Lung (tissue), 12 donors: Measurements from ENCODE around the gene GPR146. TPM values are rescaled to one million over a fixed set of nuclear protein-coding genes. Genes with fewer than 3 reads are reported as not detected.

Source experiments
- ATAC-seq: fragments of 200-7000 bp; cut with Tn5 transposase; one replicate; pipeline ENCODE4 v1.9.1; 2020; ENCODE audit warnings: moderate number of reproducible peaks; ENCODE audit not compliant: insufficient read depth, low FRiP score
- DNase-seq, 3 donors: peaks; one replicate each; pipeline ENCODE4 v3.0.0-alpha.2; 2013 to 2017
- H3K27ac ChIP-seq, 2 donors: one replicate each; pipeline ENCODE4 v1.5.1; 2013; ENCODE audit warnings: mild to moderate bottlenecking in 2 of 2, moderate library complexity in 2 of 2, control low read depth in 1 of 2, inconsistent platforms in 1 of 2, low read depth in 1 of 2, low read length in 1 of 2
- H3K27me3 ChIP-seq, 3 donors: one replicate each; pipeline ENCODE4 v1.5.1; 2013; ENCODE audit warnings: low read length in 2 of 3; ENCODE audit not compliant: control insufficient read depth in 3 of 3, insufficient read depth in 3 of 3
- H3K36me3 ChIP-seq, 4 donors: one replicate each; pipeline ENCODE4 v1.5.1; 2013; ENCODE audit warnings: low read length in 4 of 4, mild to moderate bottlenecking in 1 of 4, moderate library complexity in 1 of 4; ENCODE audit not compliant: control insufficient read depth in 4 of 4, insufficient read depth in 4 of 4
- H3K4me1 ChIP-seq, 5 donors: one replicate each; pipeline ENCODE4 v1.5.1; 2013; ENCODE audit warnings: low read length in 5 of 5, mild to moderate bottlenecking in 2 of 5, moderate library complexity in 1 of 5; ENCODE audit not compliant: control insufficient read depth in 5 of 5, insufficient read depth in 5 of 5
- H3K4me3 ChIP-seq: one replicate; pipeline ENCODE4 v1.5.1; 2013; ENCODE audit warnings: mild to moderate bottlenecking, control low read depth, moderate library complexity
- H3K9ac ChIP-seq, 2 donors: one replicate each; pipeline ENCODE4 v1.5.1; 2013; ENCODE audit warnings: low read length in 2 of 2, control low read depth in 1 of 2; ENCODE audit not compliant: insufficient read depth in 1 of 2
- H3K9me3 ChIP-seq, 4 donors: one replicate each; pipeline ENCODE4 v1.5.1; 2013; ENCODE audit warnings: low read length in 3 of 4, mild to moderate bottlenecking in 1 of 4, moderate library complexity in 1 of 4; ENCODE audit not compliant: control insufficient read depth in 4 of 4, insufficient read depth in 3 of 4
- CTCF ChIP-seq: IDR thresholded peaks from 2 replicates; pipeline ENCODE4 v1.5.1; 2012; ENCODE audit warnings: mild to moderate bottlenecking; ENCODE audit errors: control extremely low read depth, extremely low read depth
- WGBS, 2 donors: extraction: QIAGEN DNeasy Blood & Tissue Kit; methylation state at CpG; one replicate each; pipeline ENCODE4 v1.1.7; 2013; 5-methylcytosine and 5-hydroxymethylcytosine counted together
- polyA plus RNA-seq, 2 donors: library from polyadenylated mRNA; stranded (reverse); fragments of 200-250 nt; gene quantifications; one replicate each; pipeline ENCODE4 v1.2.1, GENCODE V29; 2013
- total RNA-seq, 2 donors: library from RNA; depleted of rRNA in 1 of 2; stranded (reverse); fragments of >200 nt in 1 of 2; gene quantifications; one replicate each; pipeline ENCODE4 v1.2.1, GENCODE V29; 2014 to 2021
- donor health status: control.
- donor health status: control.
- donor health status: Bipolar disorder and iron deficiency.
- donor health status: healthy.
- donor health status: DM: yes; HTN: yes; CAD: no.

The GPR146 gene
- total and polyA plus RNA-seq, 4 donors: 13.7 to 27.1 (median 14.0) TPM

GRCh38 chr7:1028044-1028770 is 16.1 kb upstream of the GPR146 start:
- H3K4me3 ChIP-seq: peak overlapping the region; percentile 72
- TF ChIP-seq CTCF: no peak
- peak; percentile 92 to 96 (median 92) for DNase-seq
- H3K9me3 ChIP-seq: no peaks in the 10 kb centered on the region
- H3K4me1 ChIP-seq: peaks cover 0 to 17% (median 6%) of the 10 kb centered on the region in 5 donors
- peak; percentile 93 for ATAC-seq
- H3K27me3 ChIP-seq: no peaks in the 10 kb centered on the region
- peak overlapping the region; percentile 85 to 87 for H3K27ac ChIP-seq
- H3K9ac ChIP-seq: peak overlapping the region; percentile 64 to 65
- H3K36me3 ChIP-seq: peaks cover 0 to 17% (median 7%) of the 10 kb centered on the region in 4 donors
- 0% methylated on average over 46 to 77 of the region's 77 CpGs for WGBS, 2 donors

- H3K4me3 ChIP-seq: no peak overlapping the region
- peaks cover 0 to 17% (median 6%) of the 10 kb centered on the region in 5 donors for H3K4me1 ChIP-seq
- 63 to 68% methylated on average over 18 of the region's 18 CpGs for WGBS, 2 donors
- peak; percentile 84 for ATAC-seq
- H3K9ac ChIP-seq: peak overlapping the region; percentile 64 to 65
- peak overlapping the region; percentile 85 to 87 for H3K27ac ChIP-seq
- DNase-seq: peak; percentile 73 to 86 (median 83)
- no peaks in the 10 kb centered on the region for H3K27me3 ChIP-seq
- H3K36me3 ChIP-seq: peaks cover 0 to 15% (median 7%) of the 10 kb centered on the region in 4 donors
- H3K9me3 ChIP-seq: no peaks in the 10 kb centered on the region
- TF ChIP-seq CTCF: no peak
Measured at GRCh38 chr7:1028775-1029636, 15.3 kb upstream of the GPR146 start.

GRCh38 chr7:1029637-1030443 is 14.5 kb upstream of the GPR146 start:
- Histone ChIP-seq H3K27me3 (no peaks in the 10 kb centered on the region), H3K9ac (no peak overlapping the region), H3K36me3 (peaks cover 0 to 14% (median 7%) of the 10 kb centered on the region in 4 donors), H3K4me3 (no peak overlapping the region), H3K27ac (peak overlapping the region in 1 of 2 donors; percentile 30), H3K4me1 (peaks cover 0 to 17% (median 6%) of the 10 kb centered on the region in 5 donors), H3K9me3 (no peaks in the 10 kb centered on the region)
- no peak for ATAC-seq
- no peak for DNase-seq
- TF ChIP-seq CTCF: no peak
- WGBS, 2 donors: 91 to 93% methylated on average over 33 of the region's 33 CpGs
